NAMALWA (cell line): ENCODE measurements around the gene MAK.

ENCODE experiments used
- DNase-seq: peaks from one replicate; pipeline ENCODE4 v3.0.0-alpha.2; 2015; ENCODE audit warnings: low spot score

The MAK gene

GRCh38 chr6:10725044-10725443, 113.3 kb downstream of the MAK start:
- DNase-seq: no peak

- no peak for DNase-seq
Measured at GRCh38 chr6:10723567-10723881, 114.8 kb downstream of the MAK start.

GRCh38 chr6:10722820-10723566, 115.3 kb downstream of the MAK start, which contains the start of gene TMEM14C:
TSS of gene TMEM14C (plus strand) at chr6:10723070. CDS start at chr6:10724614, 1,544 bp downstream.
- DNase-seq: peak; percentile 89

- no peak for DNase-seq
Measured at GRCh38 chr6:10722570-10722819, 115.8 kb downstream of the MAK start.

DNA sequence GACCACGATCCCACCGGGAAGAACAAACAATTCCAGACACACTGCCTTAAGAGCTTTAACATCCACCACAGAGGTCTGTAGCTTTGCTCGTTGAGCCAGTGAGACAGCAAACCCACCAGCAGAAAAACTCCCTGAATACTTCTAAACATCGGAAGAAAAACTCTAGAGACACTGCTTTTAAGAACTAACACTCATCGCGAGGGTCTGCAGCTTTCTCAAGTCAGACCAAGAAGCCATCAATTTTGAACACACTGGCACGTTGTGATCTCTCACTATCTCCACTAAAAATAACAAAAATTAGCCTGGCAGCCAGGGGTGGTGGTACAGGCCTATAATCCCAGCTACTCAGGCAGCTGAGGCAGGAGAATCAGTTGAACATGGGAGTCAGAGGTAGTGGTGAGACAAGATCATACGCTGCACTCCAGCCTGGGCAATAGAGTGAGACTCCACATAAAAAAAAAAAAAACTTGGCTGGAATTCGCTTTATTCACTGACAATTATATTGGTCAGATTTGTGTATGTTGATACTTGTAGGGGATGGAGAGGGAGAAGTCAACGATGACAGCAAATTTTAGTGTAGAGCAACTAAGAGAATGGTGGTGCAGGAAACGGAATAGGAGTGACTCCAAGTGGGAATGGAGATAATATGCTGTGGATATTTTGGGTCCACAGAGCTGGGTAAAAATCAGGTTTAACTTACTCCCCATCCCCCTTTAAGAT, 116.3 kb downstream of the MAK start:
- DNase-seq: no peak

DNA sequence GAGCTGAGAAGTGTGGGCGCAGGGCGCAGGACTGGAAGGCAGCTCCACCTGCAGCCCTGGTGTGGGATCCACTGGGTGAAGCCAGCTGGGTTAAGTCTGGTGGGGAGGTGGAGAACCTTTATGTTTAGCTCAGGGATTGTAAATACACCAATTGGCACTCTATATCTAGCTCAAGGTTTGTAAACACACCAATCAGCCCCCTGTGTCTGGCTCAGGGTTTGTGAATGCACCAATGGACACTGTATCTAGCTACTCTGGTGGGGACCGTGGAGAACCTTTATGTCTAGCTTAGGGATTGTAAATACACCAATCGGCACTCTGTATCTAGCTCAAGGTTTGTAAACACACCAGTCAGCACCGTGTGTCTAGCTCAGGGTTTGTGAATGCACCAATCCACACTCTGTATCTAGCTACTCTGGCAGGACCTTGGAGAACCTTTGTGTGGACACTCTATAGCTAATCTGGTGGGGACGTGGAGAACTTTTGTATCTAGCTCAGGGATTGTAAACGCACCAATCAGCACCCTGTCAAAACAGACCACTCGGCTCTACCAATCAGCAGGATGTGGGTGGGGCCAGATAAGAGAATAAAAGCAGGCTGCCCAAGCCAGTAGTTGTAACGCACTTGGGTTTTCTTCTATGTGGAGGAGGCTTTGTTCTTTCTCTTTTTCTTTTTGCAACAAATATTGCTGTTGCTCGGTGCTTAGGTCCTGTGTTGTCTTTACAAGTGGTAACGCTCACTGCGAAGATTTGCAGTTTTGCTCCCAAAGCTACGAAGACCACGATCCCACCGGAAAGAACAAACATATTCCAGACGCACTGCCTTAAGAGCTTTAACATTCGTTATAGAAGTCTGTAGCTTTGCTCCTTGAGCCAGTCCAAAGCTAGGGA, 117.1 kb downstream of the MAK start:
- DNase-seq: peak; percentile 46

GRCh38 chr6:10720265-10720959, 117.9 kb downstream of the MAK start:
- peak; percentile 34 for DNase-seq

DNA sequence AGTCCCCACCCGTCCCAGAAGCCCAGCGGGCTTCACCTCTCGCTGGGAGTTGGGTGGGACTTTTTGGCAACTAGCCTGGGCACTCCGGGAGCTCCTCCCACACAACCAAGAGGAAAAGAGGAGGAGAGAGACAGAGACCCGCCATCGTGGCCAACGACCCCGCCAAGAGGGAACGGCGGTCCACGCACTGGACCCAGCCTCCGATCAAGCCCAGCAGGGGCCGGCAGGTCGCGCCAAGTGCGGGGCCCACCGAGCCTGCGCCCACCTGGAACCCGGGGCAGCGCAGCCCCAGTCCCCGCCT, 118.4 kb downstream of the MAK start:
- DNase-seq: no peak

DNA sequence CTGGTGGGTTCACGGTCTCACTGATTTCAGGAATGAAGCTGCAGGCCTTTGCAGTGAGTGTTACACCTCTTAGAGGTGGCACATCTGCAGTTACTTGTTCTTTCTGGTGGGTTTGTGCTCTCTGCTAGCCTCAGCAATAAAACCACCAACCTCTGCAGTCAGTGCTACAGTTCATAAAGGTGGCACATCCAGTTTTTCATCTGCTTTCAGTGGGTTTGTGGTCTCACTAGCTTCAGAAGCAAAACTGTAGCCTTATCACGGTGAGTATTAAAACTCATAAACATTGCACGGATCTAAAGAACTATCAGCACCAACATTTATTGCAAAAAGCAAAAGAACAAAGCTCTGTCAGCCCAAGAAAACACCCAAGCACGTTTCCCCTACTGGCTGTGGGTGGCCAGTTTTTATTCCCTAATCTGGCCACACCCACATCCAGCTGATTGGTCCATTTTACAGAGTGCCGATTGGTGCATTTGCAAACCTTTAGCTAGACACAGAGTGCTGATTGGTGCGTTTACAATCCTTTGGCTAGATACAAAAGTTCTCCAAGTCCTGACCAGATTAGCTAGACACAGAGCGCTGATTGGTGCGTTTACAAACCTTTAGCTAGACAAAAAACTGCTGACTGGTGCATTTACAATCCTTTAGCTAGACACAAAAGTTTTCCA, 118.9 kb downstream of the MAK start:
- DNase-seq: peak; percentile 63

DNA sequence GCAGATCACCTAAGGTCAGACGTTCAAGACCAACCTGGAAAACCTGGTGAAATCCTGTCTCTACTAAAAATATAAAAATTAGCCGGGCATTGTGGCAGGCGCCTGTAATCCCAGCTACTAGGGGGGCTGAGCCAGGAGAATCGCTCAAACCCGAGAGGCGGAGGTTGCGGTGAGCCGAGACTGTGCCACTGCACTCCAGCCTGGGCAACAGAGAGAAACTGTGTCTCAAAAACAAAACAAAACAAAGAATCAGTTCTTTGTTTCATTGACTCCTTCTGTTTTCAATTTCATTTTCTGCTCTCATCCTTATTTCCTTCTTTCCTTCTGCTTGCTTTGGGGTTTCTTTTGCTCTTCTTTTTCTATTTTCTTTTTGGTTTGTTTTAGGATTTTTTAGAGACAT, 124.4 kb downstream of the MAK start:
- DNase-seq: no peak
